Activated T-cell treated with anti-CD3 and anti-CD28 coated beads, Interleukin-2, amount 50 U/mL, for 48 hours (primary cell): Measurements from ENCODE around the gene TUBA3E.
"Not testable (repeated sequence)": the region's sequence is repeated elsewhere in the genome, so short reads cannot be mapped to it uniquely, and the experiment has no call there.

Experiments used
- DNase-seq, 2 experiments: peaks; one replicate each; pipeline ENCODE4 v3.0.0-alpha.2; 2020

TUBA3E gene

GRCh38 chr2:130160838-130161705 is 37.2 kb downstream of the TUBA3E start:
- not testable (repeated sequence) for DNase-seq

GRCh38 chr2:130160131-130160530 is 38.1 kb downstream of the TUBA3E start:
- DNase-seq = no peak

- not testable (repeated sequence) for DNase-seq
These were observed 38.9 kb downstream of the TUBA3E start for GRCh38 chr2:130159376-130159775.

- no peak for DNase-seq
These were observed 39.6 kb downstream of the TUBA3E start for GRCh38 chr2:130158631-130159030.

GRCh38 chr2:130157825-130158514 is 40.3 kb downstream of the TUBA3E start:
- not testable (repeated sequence) for DNase-seq

- not testable (repeated sequence) for DNase-seq
These were observed 40.9 kb downstream of the TUBA3E start for GRCh38 chr2:130157354-130157753.

- no peak for DNase-seq
These were observed 41.6 kb downstream of the TUBA3E start for GRCh38 chr2:130156624-130157004.

GRCh38 chr2:130155956-130156623 is 42.1 kb downstream of the TUBA3E start:
- not testable (repeated sequence) for DNase-seq

GRCh38 chr2:130154773-130155765 is 43.2 kb downstream of the TUBA3E start:
- DNase-seq = no peak

- DNase-seq = not testable (repeated sequence)
These were observed 43.8 kb downstream of the TUBA3E start for GRCh38 chr2:130154423-130154770.

- not testable (repeated sequence) for DNase-seq
These were observed 44.4 kb downstream of the TUBA3E start for GRCh38 chr2:130153721-130154422.

GRCh38 chr2:130152816-130153595 is 45.2 kb downstream of the TUBA3E start:
- no peak for DNase-seq

GRCh38 chr2:130152136-130152815 is 46.0 kb downstream of the TUBA3E start:
- not testable (repeated sequence) for DNase-seq

- DNase-seq = peak in 1 of 2 experiments; percentile 13
These were observed 47.1 kb downstream of the TUBA3E start for GRCh38 chr2:130151145-130151512.

GRCh38 chr2:130150181-130151144 is 47.8 kb downstream of the TUBA3E start:
- no peak for DNase-seq

GRCh38 chr2:130148515-130148914 is 49.7 kb downstream of the TUBA3E start:
- not testable (repeated sequence) for DNase-seq

GRCh38 chr2:130145006-130145414 is 53.2 kb downstream of the TUBA3E start, which contains the start of gene CCDC74B:
Gene CCDC74B (minus strand): TSS chr2:130145112. CDS start chr2:130144996, 116 bp downstream.
- peak; percentile 63 to 73 for DNase-seq

- DNase-seq = not testable (repeated sequence)
These were observed 54.8 kb downstream of the TUBA3E start for GRCh38 chr2:130143266-130144039.
